Mesothelial cell of epicardium (in vitro differentiated cells): ENCODE measurements around the gene FHIT. TPM values are rescaled to one million over a fixed set of nuclear protein-coding genes. Genes with fewer than 3 reads are reported as not detected.

Experiments
- DNase-seq, 2 experiments: peaks; one replicate each; pipeline ENCODE4 v3.0.0; 2021; ENCODE audit warnings: low spot score in 2 of 2; ENCODE audit not compliant: unreplicated experiment in 2 of 2
- H3K27ac Mint-ChIP-seq: 2 replicates; pipeline ENCODE4 v1.8.0; 2021; ENCODE audit warnings: mixed read lengths
- H3K27me3 Mint-ChIP-seq: 2 replicates; pipeline ENCODE4 v1.8.0; 2021; ENCODE audit warnings: low read depth, mixed read lengths
- H3K36me3 Mint-ChIP-seq: 2 replicates; pipeline ENCODE4 v1.8.0; 2021; ENCODE audit warnings: mixed read lengths
- H3K4me1 Mint-ChIP-seq: 2 replicates; pipeline ENCODE4 v1.8.0; 2021; ENCODE audit warnings: mixed read lengths
- H3K4me3 Mint-ChIP-seq: 2 replicates; pipeline ENCODE4 v1.8.0; 2021; ENCODE audit warnings: mild to moderate bottlenecking, moderate library complexity, mixed read lengths
- H3K9me3 Mint-ChIP-seq: 2 replicates; pipeline ENCODE4 v1.8.0; 2021; ENCODE audit warnings: mixed read lengths
- CTCF ChIP-seq: fragments of 200-600 bp; sonication (generic); IDR thresholded peaks from one replicate; pipeline ENCODE4 v1.5.0; 2021; ENCODE audit warnings: antibody characterized with exemption; ENCODE audit not compliant: unreplicated experiment
- total RNA-seq: library from RNA; stranded (reverse); gene quantifications from 3 replicates; pipeline ENCODE4 v1.2.1, GENCODE V29; 2021

The FHIT gene
- total RNA-seq, 1 donor from 2014 or later = 10.7 TPM

GRCh38 chr3:61094608-61095007 lies 156.6 kb downstream of the FHIT start:
- no peak for TF ChIP-seq CTCF
- Mint-ChIP-seq H3K9me3 (no peaks in the 10 kb centered on the region), H3K27me3 (no peaks in the 10 kb centered on the region), H3K36me3 (no peaks in the 10 kb centered on the region), H3K27ac (no peak overlapping the region), H3K4me3 (no peak overlapping the region), H3K4me1 (no peaks in the 10 kb centered on the region)
- DNase-seq = no peak

DNA sequence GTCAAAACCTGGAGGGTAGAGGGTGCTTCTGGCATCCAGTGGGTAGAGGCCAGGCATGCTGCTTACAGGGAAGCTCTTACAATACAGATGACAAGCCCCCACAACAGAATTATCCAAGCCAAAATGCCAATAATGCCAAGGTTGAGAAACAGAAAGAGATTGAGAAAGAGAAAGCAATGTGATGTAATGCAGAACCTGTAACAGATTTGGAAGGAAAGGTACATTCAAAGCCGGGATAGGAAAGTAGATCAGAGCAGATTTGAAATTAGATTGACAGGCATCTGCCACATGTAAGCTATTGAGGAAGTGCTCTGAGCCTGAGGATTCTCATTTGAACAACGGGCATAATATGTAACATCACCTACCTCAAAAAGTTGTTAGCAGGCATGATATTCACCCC lies 157.9 kb downstream of the FHIT start:
- Mint-ChIP-seq H3K4me3 (no peak overlapping the region), H3K27ac (no peak overlapping the region), H3K9me3 (no peaks in the 10 kb centered on the region), H3K27me3 (no peaks in the 10 kb centered on the region), H3K4me1 (no peaks in the 10 kb centered on the region), H3K36me3 (no peaks in the 10 kb centered on the region)
- no peak for TF ChIP-seq CTCF
- DNase-seq = no peak

- no peaks in the 10 kb centered on the region for H3K36me3 Mint-ChIP-seq
- no peaks in the 10 kb centered on the region for H3K4me1 Mint-ChIP-seq
- no peaks in the 10 kb centered on the region for H3K27me3 Mint-ChIP-seq
- DNase-seq = no peak
- H3K27ac Mint-ChIP-seq = no peak overlapping the region
- no peak for TF ChIP-seq CTCF
- H3K4me3 Mint-ChIP-seq = no peak overlapping the region
- no peaks in the 10 kb centered on the region for H3K9me3 Mint-ChIP-seq
Measured at GRCh38 chr3:61092870-61093269, 158.4 kb downstream of the FHIT start.

GRCh38 chr3:61090389-61091169 lies 160.7 kb downstream of the FHIT start:
- TF ChIP-seq CTCF = no peak
- Mint-ChIP-seq H3K36me3 (no peaks in the 10 kb centered on the region), H3K4me1 (no peaks in the 10 kb centered on the region), H3K9me3 (no peaks in the 10 kb centered on the region), H3K27ac (no peak overlapping the region), H3K4me3 (no peak overlapping the region), H3K27me3 (no peaks in the 10 kb centered on the region)
- DNase-seq = no peak

GRCh38 chr3:61087465-61087864 lies 163.8 kb downstream of the FHIT start:
- no peak for TF ChIP-seq CTCF
- no peak for DNase-seq
- Mint-ChIP-seq H3K27ac (no peak overlapping the region), H3K36me3 (peaks cover 3% of the 10 kb centered on the region), H3K4me3 (no peak overlapping the region), H3K27me3 (no peaks in the 10 kb centered on the region), H3K9me3 (peaks cover 16% of the 10 kb centered on the region), H3K4me1 (no peaks in the 10 kb centered on the region)

DNA sequence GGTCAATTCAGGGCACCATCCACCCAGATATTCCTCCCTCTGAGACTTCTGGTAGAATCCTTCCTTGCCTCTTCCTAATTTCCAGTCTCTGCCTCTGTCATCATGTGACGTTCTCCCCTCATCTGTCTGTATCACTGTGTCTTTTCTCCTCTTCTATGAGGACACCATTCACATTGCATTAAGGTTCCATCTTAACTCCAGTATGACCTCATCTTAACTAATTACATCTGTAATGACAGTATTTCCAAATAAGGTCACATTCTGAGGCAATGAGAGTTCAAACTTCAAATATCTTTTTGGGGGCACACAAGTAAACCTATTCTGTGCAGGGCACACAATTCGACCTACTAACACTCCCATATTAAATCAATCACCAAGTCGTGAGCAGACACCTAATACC lies 169.7 kb downstream of the FHIT start:
- Mint-ChIP-seq H3K27me3 (no peaks in the 10 kb centered on the region), H3K9me3 (peaks cover 17% of the 10 kb centered on the region), H3K36me3 (peaks cover 3% of the 10 kb centered on the region), H3K4me3 (no peak overlapping the region), H3K4me1 (peaks cover 26% of the 10 kb centered on the region), H3K27ac (no peak overlapping the region)
- TF ChIP-seq CTCF = no peak
- DNase-seq = no peak
